OCI-LY1 (cell line): Measurements from ENCODE around the gene MAFG.

Source experiments
- EZH2 ChIP-seq: fragments of 200-600 bp; sonication (generic), shearing (Covaris generic); IDR thresholded peaks from 2 replicates; pipeline ENCODE4 v1.8.0; 2017; ENCODE audit warnings: borderline replicate concordance, mixed run types, mild to moderate bottlenecking, antibody characterized with exemption, low read length, moderate library complexity, mixed read lengths
- TF ChIP-seq, protein P1 (sequence below): fragments of 200-600 bp; sonication (generic), shearing (Covaris generic); IDR thresholded peaks from 2 replicates; pipeline ENCODE4 v1.5.1; 2017; ENCODE audit warnings: mild to moderate bottlenecking, antibody characterized with exemption, low read length, moderate library complexity, mixed read lengths

DNA sequence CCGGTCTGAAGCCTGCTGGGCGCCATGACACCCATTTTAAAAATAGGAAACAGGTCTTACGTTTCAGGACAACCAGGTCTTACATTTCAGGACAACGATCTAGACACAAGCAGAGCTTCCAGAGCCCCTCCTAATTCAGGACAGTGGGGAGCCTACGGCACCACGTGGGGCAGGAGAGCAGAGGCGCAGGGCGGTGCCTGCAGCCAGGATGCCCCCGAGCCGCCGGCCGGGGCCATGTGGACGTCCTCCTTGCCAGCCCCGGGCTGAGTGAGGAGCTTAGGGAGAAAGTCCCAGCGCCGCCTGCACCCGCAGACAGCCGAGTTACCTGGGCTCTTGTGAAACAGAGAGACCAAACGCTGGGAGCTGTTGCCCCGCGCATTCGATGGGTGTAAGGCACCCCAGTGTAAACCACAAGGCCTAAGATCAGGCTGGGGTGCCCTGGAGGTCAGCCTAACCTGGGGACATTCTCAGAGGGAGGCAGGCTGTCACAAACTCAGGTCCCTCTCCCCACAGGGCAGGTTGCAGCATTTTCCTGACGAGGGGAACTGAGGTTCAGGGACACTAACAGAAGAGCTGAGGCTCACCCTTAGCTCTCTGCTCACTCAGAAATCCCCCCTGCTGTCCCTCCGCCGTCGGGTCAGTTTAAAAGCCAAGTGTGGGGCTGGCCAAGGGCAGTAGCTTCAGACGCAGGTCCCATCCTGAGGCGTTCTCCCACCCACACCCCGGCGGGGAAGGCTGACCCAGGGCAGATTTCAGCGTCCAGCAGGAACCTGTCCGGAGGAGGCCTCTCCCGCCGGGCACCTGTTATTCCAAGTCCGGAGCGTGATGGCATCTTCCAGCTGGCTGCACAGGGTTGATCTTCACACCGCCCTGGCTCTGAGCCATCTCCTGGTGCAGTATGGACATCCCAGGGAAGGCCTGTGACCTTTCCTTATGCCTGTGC is 35.2 kb upstream of the MAFG start:
- TF ChIP-seq, protein P1, sequence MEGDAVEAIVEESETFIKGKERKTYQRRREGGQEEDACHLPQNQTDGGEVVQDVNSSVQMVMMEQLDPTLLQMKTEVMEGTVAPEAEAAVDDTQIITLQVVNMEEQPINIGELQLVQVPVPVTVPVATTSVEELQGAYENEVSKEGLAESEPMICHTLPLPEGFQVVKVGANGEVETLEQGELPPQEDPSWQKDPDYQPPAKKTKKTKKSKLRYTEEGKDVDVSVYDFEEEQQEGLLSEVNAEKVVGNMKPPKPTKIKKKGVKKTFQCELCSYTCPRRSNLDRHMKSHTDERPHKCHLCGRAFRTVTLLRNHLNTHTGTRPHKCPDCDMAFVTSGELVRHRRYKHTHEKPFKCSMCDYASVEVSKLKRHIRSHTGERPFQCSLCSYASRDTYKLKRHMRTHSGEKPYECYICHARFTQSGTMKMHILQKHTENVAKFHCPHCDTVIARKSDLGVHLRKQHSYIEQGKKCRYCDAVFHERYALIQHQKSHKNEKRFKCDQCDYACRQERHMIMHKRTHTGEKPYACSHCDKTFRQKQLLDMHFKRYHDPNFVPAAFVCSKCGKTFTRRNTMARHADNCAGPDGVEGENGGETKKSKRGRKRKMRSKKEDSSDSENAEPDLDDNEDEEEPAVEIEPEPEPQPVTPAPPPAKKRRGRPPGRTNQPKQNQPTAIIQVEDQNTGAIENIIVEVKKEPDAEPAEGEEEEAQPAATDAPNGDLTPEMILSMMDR: no peak
- TF ChIP-seq EZH2: no peak
